ENCODE data around the gene NFE2L3. TPM values are rescaled to one million over a fixed set of nuclear protein-coding genes. Genes with fewer than 3 reads are reported as not detected.

The NFE2L3 gene
- total RNA-seq, 1 donor from 2014 or later = 5.2 TPM

GRCh38 chr7:26188206-26188956 lies 36.4 kb downstream of the NFE2L3 start:
- peaks cover 0 to 53% of the 10 kb centered on the region in 2 donors for H3K36me3 ChIP-seq

GRCh38 chr7:26188957-26189541 lies 37.1 kb downstream of the NFE2L3 start:
- intact Hi-C loops (cut with DNase I) = no loop called here
- Histone ChIP-seq H3K4me3 (no peak overlapping the region), H3K27ac (no peak overlapping the region), H3K9me3 (no peaks in the 10 kb centered on the region), H3K4me1 (peaks cover 23% of the 10 kb centered on the region), H3K27me3 (no peaks in the 10 kb centered on the region), H3K36me3 (peaks cover 0 to 60% of the 10 kb centered on the region in 2 donors)
- no peak for DNase-seq (ENCODE audit: extremely low spot score in 2 of 2)
- no peak for TF ChIP-seq POLR2AphosphoS5 (IDR thresholded peaks at IDR 0.05; ENCODE audit: insufficient read depth in 1 of 2, low read depth in 1 of 2)
- TF ChIP-seq CTCF (IDR thresholded peaks at IDR 0.05) = no peak
- TF ChIP-seq POLR2A (IDR thresholded peaks at IDR 0.05) = no peak

More at GRCh38 chr7:26188206-26188956, 36.4 kb downstream of the NFE2L3 start:
- intact Hi-C loops (cut with DNase I) = no loop called here
- no peak for DNase-seq (ENCODE audit: extremely low spot score in 2 of 2)
- no peaks in the 10 kb centered on the region for H3K9me3 ChIP-seq
- H3K27me3 ChIP-seq = no peaks in the 10 kb centered on the region
- H3K4me1 ChIP-seq = peaks cover 16% of the 10 kb centered on the region
- no peak overlapping the region for H3K27ac ChIP-seq
- TF ChIP-seq POLR2AphosphoS5 (IDR thresholded peaks at IDR 0.05; ENCODE audit: insufficient read depth in 1 of 2, low read depth in 1 of 2) (no peak), CTCF (IDR thresholded peaks at IDR 0.05) (no peak), POLR2A (IDR thresholded peaks at IDR 0.05) (no peak)
- H3K4me3 ChIP-seq = no peak overlapping the region

- no peak overlapping the region for H3K4me3 ChIP-seq
- peaks cover 0 to 66% of the 10 kb centered on the region in 2 donors for H3K36me3 ChIP-seq
- peaks cover 29% of the 10 kb centered on the region for H3K4me1 ChIP-seq
- no peak overlapping the region for H3K27ac ChIP-seq
- TF ChIP-seq CTCF (IDR thresholded peaks at IDR 0.05) = no peak
- TF ChIP-seq POLR2A (IDR thresholded peaks at IDR 0.05) = no peak
- no peak for TF ChIP-seq POLR2AphosphoS5 (IDR thresholded peaks at IDR 0.05; ENCODE audit: insufficient read depth in 1 of 2, low read depth in 1 of 2)
- no peak for DNase-seq (ENCODE audit: extremely low spot score in 2 of 2)
- no peaks in the 10 kb centered on the region for H3K27me3 ChIP-seq
- no peaks in the 10 kb centered on the region for H3K9me3 ChIP-seq
- intact Hi-C loops (cut with DNase I) = no loop called here
These were observed 37.7 kb downstream of the NFE2L3 start for GRCh38 chr7:26189697-26190096.

GRCh38 chr7:26190417-26190869 lies 38.4 kb downstream of the NFE2L3 start:
- Histone ChIP-seq H3K4me3 (no peak overlapping the region), H3K27me3 (no peaks in the 10 kb centered on the region), H3K9me3 (no peaks in the 10 kb centered on the region), H3K36me3 (peaks cover 0 to 73% of the 10 kb centered on the region in 2 donors), H3K4me1 (peaks cover 37% of the 10 kb centered on the region), H3K27ac (no peak overlapping the region)
- DNase-seq (ENCODE audit: extremely low spot score in 2 of 2) = no peak
- intact Hi-C loops (cut with DNase I) = no loop called here
- TF ChIP-seq CTCF (IDR thresholded peaks at IDR 0.05) (no peak), POLR2AphosphoS5 (IDR thresholded peaks at IDR 0.05; ENCODE audit: insufficient read depth in 1 of 2, low read depth in 1 of 2) (no peak), POLR2A (IDR thresholded peaks at IDR 0.05) (no peak)
